ENCODE results near the gene NSD2.

- TF ChIP-seq CTCF (IDR thresholded peaks at IDR 0.05; ENCODE audit: borderline replicate concordance, extremely low read depth, low read length, poor library complexity, severe bottlenecking) (no peak), EZH2 (IDR thresholded peaks at IDR 0.05; ENCODE audit: borderline replicate concordance, low read depth, low read length, severe bottlenecking) (no peak)
Measured at GRCh38 chr4:1825326-1825725, 45.9 kb upstream of the NSD2 start.

Data from DND-41 (cell line).